ENCODE results near the gene CYP26B1.

DNA sequence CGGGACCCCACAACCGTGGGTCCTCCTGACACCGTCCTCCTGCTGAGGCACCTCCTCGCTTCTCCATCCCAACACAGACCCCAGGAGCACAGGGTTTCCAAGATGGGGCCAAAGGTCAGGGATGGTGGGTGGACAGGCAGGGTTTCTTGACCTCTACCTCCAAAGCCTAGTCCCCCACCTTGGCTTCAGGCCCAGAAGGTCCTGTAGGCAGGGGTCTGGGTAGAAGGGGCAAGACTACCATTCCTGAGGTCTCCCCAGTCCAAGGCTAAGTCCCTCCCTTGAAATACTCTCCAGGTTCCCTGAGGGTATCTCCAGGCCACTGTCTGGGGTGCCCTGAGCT lies 7.1 kb downstream of the CYP26B1 start:
- TF ChIP-seq, protein P1, sequence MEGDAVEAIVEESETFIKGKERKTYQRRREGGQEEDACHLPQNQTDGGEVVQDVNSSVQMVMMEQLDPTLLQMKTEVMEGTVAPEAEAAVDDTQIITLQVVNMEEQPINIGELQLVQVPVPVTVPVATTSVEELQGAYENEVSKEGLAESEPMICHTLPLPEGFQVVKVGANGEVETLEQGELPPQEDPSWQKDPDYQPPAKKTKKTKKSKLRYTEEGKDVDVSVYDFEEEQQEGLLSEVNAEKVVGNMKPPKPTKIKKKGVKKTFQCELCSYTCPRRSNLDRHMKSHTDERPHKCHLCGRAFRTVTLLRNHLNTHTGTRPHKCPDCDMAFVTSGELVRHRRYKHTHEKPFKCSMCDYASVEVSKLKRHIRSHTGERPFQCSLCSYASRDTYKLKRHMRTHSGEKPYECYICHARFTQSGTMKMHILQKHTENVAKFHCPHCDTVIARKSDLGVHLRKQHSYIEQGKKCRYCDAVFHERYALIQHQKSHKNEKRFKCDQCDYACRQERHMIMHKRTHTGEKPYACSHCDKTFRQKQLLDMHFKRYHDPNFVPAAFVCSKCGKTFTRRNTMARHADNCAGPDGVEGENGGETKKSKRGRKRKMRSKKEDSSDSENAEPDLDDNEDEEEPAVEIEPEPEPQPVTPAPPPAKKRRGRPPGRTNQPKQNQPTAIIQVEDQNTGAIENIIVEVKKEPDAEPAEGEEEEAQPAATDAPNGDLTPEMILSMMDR (conservative IDR thresholded peaks at IDR 0.05 in 1 of 2, IDR thresholded peaks at IDR 0.05 in 1 of 2; ENCODE audit: extremely low read depth in 1 of 2, insufficient read depth in 1 of 2, low read depth in 1 of 2, low read length in 2 of 2) = no peak
- TF ChIP-seq EZH2 (IDR thresholded peaks at IDR 0.05; ENCODE audit: borderline replicate concordance, low read length) = no peak
